Activated CD4-positive, alpha-beta T cell treated with anti-CD3 and anti-CD28 coated beads, Interleukin-2, amount 50 U/mL, for 1 hour (primary cell): ENCODE measurements around the gene SPCS2.
"Not testable (repeated sequence)": the region's sequence is repeated elsewhere in the genome, so short reads cannot be mapped to it uniquely, and the experiment has no call there.

Experiments used
- DNase-seq: peaks from one replicate; pipeline ENCODE4 v3.0.0-alpha.2; 2020

SPCS2 gene

DNA sequence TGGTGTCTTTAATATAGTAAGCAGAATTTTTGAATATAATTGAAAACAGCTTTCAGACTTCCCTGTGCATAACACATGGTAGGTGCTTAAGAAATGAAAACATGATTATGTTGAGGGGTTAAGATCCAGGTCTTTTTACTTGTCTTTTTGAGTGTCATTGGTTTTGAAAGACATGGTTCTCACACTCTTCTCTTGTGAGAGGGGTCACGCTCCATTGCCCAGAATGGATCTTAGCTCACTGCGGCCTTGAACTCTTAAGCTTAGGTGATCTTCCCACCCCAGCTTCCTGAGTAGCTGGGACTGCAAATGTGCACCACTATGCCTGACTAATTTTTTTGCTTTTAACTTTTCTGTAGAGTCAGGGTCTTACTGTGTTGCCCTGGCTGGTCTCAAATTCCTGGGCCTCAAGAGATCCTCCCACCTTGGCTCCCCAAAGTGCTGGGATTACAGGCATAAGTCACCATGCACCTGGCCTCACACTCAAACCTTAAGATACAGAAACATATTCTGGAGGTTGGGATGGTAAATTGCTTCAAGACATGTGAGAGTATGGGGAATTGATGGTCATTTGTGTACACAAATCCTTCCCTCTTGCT is 1.4 kb downstream of the SPCS2 start:
- no peak for DNase-seq

DNA sequence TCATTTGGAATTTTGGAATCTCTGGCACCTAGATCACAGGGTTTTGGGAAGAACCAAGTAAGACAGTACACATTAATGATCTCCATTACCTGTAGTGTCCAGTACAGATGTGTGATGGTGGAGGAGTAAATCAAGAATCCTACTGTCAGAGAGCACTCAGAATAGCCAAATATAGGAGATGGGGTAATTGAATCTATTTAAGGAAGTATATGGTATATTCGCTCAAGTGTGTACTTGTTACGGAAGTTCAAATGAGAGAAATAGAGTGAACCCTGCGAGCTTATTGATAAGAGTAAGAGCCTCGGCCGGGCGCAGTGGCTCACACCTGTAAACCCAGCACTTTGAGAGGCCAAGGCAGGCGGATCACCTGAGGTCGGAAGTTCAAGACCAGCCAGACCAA is 2.2 kb downstream of the SPCS2 start:
- DNase-seq: no peak

DNA sequence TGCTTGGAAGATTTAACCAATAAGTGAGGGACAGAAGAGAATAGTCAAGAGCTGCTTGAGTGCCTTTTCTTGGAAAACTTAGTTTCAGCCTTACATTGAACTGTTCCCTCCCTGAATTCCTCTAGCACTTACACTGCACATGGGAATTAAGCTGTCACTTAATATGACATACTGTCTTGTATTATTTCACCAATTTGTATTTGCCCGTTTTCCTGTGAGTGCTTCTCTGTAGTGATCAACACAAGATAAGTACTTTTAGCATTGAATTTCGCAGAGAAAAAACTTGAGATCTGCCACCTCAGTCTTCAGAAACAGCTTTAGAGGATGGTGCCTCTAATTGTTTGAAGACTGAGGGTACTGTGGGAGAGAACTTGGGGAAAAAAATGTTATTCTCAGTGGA is 3.7 kb downstream of the SPCS2 start:
- no peak for DNase-seq

DNA sequence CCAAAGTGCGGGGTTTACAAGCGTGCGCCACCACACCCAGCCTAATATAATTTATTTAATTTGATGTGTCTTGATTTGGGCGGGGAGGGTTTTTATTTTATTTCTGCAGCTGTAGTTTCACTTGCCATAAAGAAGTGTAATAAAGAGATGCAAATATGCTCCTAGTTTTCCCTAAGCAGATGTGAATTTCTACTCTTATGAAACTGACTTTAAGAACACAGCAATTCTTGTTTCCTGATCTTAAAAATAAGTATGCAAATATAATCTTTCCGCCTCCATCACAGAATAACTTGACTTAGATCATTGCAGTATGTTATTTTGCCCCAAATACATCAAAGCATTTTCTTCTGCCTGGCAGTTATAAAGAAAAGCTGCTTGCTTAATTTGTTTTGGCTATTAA is 4.4 kb downstream of the SPCS2 start:
- DNase-seq: no peak

- DNase-seq: no peak
Measured at GRCh38 chr11:74954199-74954598, 5.1 kb downstream of the SPCS2 start.

DNA sequence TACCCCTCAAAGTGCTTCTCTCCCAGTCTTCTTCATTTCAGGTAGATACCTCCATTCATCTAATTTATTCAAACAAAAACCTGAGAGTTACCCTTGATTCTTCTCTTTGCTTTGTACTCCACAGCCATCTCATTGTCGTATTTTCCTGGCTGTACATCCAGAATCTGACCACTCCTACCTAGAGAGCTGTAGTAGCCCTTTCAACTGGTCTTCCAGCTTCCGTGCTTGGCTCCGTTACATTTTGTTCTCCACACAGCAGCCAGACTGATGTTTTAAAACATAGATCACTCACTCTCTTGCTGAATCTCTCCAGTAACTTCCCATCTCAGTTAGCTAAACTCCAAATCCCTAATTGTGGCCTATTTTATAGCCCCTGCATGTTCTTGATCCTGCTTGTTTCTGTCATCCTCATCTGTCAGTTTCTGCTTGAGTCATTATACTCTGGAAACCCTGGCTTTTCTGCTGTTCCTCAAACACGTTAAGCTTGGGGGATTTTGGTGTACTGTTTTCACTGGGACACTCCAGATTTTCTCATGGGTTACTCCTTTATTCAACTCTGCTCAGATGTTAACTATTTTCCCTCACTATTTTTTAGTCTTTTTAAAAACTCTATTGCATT is 7.4 kb downstream of the SPCS2 start:
- no peak for DNase-seq

DNA sequence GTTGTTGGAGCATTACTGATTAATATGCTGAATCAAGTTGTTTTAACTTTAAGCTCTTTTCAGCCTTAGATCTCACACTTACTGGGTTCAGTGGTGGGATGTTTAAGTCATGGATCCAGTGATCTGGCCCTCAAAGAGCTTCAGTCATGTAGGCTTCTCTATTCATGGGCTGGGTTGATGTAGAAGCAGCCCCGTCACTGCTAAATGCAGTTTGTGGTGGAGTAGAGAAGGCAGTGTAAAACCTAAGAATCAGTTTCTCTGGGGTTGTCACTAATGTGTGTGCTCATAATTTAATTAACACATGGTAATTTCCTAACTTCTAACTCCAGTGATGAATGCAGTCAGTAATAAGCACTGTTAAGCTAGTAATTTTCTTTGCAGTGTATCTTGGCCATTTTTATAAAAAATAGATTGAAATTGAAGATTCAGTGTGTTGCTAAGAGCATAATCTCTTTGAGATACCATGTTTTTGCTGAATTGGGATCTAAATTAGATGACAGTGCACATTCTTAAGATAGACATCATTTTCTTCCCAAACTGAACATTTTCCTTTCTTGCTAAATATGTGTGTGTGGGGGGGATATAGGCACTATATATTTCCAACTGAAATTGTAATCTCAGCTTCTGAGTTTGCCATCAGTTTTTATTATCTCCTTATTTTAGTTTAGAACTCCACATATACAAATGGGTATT is 9.0 kb downstream of the SPCS2 start:
- DNase-seq: no peak

GRCh38 chr11:74960128-74960527 is 11.1 kb downstream of the SPCS2 start:
- DNase-seq: not testable (repeated sequence)

- DNase-seq: no peak
Measured at GRCh38 chr11:74966651-74967050, 17.6 kb downstream of the SPCS2 start.

DNA sequence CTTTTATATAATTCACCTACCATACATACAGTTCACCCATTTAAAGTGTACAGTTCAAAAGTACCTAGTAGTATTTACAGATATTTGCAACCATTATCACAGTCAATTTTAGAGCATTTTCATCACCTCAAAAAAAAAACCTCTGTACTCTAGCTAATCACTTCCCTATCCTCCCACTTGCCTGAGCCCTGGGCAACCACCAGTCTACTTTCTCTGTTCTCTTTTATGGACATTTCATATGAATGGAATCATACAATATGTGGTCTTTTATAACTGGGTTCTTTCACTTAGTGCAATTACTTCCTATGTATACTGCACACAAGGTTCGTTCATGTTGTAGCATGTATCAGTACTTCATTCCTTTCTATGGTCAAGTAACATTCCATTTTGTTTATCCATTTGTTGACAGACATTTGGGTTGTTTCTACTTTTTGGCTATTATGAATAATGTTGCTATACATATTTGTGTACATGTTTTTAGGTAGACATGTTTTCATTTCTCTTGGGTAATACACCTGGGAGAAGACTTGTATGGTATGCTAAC is 21.9 kb downstream of the SPCS2 start:
- no peak for DNase-seq

DNA sequence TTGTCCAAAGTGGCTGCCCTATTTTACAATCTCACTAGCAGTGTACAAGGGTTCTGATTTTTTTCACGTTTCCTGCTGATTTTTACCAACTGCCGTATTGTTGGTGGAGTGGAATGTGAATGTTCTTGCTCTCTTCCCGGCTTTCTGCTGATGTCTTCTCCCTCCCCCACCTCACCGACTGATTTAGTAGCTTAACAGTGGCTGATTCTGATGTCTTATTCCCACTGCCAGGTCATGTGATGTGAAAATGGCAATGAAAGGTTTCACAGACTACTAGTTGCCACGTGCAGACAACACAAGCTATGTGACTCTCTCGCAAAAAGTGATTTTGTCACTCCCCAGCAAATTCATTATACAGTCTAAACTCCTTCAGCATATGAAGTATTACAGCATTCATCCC is 22.4 kb downstream of the SPCS2 start:
- no peak for DNase-seq

DNA sequence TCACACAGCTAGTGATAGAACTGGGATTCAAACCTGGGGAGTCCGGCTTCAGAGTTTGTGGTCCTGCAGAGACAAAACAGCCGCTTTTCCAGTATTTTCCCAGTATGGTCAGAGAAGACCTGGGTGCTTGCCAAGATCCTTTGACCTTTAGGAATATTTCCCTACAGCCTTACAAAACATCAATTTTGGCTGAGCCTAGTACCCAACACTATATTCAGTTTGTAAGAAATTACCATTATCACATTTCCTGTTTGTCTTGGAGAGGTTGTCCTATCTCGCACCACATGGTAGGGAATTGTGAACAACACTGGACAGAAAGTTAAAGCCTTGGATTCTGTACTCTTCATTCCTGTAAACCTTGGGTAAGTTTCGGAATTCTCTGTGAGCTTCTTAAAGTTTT is 29.0 kb downstream of the SPCS2 start:
- no peak for DNase-seq

GRCh38 chr11:74980634-74981033 is 31.6 kb downstream of the SPCS2 start:
- no peak for DNase-seq

DNA sequence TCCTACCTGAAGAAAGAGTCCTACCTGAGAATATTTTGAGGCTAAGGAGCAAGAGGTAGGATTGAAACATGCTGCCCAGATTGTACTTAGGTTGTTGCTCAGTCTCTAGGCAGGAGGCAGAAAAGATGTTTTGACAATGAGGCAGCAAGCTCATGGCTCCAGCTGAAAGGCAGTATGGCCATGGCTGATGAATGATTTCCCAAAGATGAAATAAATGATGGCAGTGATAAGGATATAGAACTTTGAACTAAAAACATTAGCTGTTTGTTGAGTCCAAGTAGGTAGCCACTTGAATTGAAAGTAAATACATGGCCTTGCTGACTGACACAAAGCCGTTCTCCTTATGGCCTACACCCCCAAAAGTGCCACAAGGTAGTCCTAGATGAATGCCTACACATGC is 32.8 kb downstream of the SPCS2 start:
- DNase-seq: no peak

GRCh38 chr11:74984070-74984469 is 35.0 kb downstream of the SPCS2 start:
- no peak for DNase-seq

DNA sequence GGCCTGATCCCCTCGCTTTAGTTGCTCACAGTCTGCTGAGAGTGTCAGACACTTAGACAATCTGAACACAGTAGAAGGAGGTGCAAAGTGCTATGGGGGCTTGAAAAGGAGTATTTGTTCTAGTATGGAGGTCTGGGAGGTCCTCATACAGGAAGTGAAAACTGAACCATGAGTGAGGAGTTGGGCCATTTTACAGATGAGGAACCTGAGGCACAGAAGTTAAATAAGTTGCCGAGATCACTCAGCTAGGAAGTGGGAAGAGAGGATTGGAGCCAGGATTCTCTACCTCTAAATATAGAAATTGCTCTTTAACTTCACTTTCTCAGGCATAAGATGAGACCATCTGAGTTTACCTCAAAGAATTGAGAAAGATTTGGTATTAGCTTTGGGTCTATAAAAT is 35.7 kb downstream of the SPCS2 start:
- no peak for DNase-seq

DNA sequence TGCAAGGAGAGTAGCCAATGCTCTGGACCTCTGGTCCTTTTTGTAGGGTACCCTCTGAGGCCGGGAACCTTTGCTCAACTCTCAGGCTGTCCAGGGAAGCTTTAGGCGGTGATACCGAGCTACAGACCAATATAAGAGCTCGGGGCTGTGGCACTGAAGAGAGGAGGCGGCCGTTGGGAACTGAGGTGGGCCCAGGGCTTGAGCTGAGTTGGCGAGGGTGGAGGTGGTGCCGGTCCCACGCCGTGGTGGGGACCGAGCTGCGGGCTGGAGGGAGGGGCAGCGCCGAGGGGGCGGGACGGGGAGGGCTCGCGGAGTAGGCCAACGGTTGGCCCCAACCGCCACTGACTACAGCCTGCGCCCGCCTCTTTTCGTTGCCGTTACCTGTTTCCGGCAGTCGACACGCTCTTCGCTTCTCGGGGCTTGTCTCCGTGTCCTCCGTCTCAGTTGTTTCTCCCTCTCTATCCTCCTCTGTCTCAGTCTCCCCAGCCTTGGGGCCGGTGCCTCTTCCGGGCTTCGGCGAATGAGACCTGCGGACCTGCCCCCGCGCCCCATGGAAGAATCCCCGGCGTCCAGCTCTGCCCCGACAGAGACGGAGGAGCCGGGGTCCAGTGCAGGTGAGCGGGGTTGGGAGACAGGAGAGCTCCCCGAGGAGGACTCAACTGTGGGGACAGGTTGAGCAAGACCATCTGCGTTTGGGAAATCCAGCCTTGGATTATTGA is 39.6 kb downstream of the SPCS2 start, which contains the start of gene NEU3:
Gene NEU3, plus strand, starts transcription at position 393 of the 719 bp plus-strand sequence. Its CDS starts 128 bp downstream, at position 521.
- DNase-seq: peak; percentile 82

DNA sequence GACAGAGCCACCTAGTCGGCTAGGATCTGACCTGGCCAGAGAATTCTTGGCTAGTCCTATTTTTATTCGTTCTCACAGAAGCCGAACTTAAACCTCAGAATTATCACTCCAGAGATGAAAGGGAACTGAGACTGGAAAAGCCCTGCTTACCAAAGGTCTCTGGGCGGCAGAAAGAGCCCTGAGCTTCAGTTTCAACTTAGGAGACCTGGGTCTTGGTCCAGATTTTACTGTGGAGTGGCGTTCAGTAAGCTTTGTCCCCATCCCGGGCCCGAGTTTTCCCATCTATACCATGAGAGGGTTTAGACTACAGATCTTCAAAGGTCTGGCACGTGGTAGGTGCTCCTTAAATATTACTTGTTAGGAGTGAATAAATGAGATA is 40.2 kb downstream of the SPCS2 start:
- no peak for DNase-seq

DNA sequence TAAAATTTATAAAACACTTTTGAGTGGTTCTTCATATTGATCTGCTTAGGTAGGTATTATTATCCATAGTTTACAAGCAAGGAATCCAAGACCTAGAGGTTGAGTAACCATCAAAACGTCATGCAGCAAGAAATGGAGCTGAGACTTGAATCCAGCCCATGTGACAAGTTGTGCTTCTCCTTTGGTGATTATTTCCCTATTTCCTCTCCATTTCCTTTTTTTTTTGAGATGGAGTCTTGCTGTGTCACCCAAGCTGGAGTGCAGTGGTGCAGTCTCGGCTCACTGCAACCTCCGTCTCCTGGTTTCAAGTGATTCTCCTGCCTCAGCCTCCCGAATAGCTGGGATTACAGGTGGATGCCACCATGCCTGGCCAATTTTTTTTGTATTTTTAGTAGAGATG is 41.1 kb downstream of the SPCS2 start:
- not testable (repeated sequence) for DNase-seq

GRCh38 chr11:74990941-74991340 is 41.9 kb downstream of the SPCS2 start:
- no peak for DNase-seq

- DNase-seq: no peak
Measured at GRCh38 chr11:74992852-74993251, 43.8 kb downstream of the SPCS2 start.

DNA sequence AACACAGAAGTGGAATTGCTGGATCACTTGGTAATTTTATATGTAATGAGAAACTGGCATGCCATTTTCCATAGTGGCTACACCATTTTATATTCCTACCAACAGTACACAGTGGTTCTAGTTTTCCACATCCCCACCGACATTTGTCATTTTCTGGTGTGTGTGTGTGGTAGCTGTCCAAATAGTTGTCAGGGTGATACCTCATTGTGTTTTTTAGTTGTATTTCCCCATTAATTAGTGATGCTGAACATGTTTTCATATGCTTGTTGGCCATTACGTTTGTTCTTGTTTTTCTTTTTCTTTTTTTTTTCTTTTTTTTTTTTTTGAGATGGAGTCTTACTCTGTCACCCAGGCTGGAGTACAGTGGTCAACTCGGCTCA is 51.9 kb downstream of the SPCS2 start:
- no peak for DNase-seq

GRCh38 chr11:75001686-75002085 is 52.6 kb downstream of the SPCS2 start:
- DNase-seq: no peak

DNA sequence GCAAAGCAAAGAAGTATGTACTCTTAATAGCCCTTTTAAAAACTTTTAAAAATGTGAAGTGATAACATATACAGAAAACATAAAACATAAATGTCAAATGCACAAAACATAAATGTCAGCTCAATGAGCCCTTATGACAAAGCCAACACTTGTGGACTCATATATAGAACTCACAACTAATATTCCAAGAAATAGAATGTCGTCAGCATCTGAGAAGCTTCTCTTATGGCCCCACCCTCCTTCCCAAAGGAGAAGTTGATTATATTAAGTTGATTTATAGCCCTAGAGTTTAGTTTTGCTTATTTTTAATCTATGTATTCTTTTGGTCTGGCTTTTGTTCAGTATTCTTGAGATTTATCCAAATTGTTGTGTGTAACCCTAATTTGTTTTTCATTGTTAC is 53.5 kb downstream of the SPCS2 start:
- DNase-seq: no peak
